ENCODE results near the gene MOB3B. TPM values are rescaled to one million over a fixed set of nuclear protein-coding genes. Genes with fewer than 3 reads are reported as not detected.
A peak's percentile ranks its signal among the peaks of the same experiment; 100 is the strongest.

MOB3B gene
- total RNA-seq, 6 experiments from 2014 or later = not detected

GRCh38 chr9:27527702-27528075 is 1.9 kb downstream of the MOB3B start:
- TF ChIP-seq CTCF (IDR thresholded peaks at IDR 0.05) = no peak
- DNase-seq = no peak
- Mint-ChIP-seq H3K4me3 (peak overlapping the region; percentile 76; the same call in 1 of the 2 replicates), H3K9me3 (no peaks in the 10 kb centered on the region), H3K36me3 (ENCODE audit: low read depth) (no peaks in the 10 kb centered on the region), H3K27me3 (ENCODE audit: insufficient read depth) (peaks cover 36% of the 10 kb centered on the region), H3K27ac (no peak overlapping the region), H3K4me1 (ENCODE audit: low read depth) (peaks cover 5% of the 10 kb centered on the region; the same call in 1 of the 2 replicates)

- Mint-ChIP-seq H3K4me1 (ENCODE audit: low read depth) (peaks cover 18% of the 10 kb centered on the region; the same call in 1 of the 2 replicates), H3K27ac (no peak within 1 kb of the TSS), H3K4me3 (no peak within 1 kb of the TSS), H3K27me3 (ENCODE audit: insufficient read depth) (peaks cover 27% of the 10 kb centered on the region), H3K9me3 (no peaks in the 10 kb centered on the region), H3K36me3 (ENCODE audit: low read depth) (no peaks in the 10 kb centered on the region)
- TF ChIP-seq CTCF (IDR thresholded peaks at IDR 0.05) = no peak
- no peak for DNase-seq
These were observed 5.4 kb downstream of the MOB3B start, which contains the start of gene IFNK for GRCh38 chr9:27524236-27524635. Gene IFNK (plus strand): TSS chr9:27524290. CDS start chr9:27524337, 47 bp downstream.

GRCh38 chr9:27523141-27523540 is 6.5 kb downstream of the MOB3B start:
- H3K27me3 Mint-ChIP-seq (ENCODE audit: insufficient read depth) = peaks cover 20% of the 10 kb centered on the region
- peaks cover 17% of the 10 kb centered on the region; the same call in 1 of the 2 replicates for H3K4me1 Mint-ChIP-seq (ENCODE audit: low read depth)
- DNase-seq = no peak
- H3K9me3 Mint-ChIP-seq = no peaks in the 10 kb centered on the region
- no peak overlapping the region for H3K27ac Mint-ChIP-seq
- H3K4me3 Mint-ChIP-seq = no peak overlapping the region
- no peaks in the 10 kb centered on the region for H3K36me3 Mint-ChIP-seq (ENCODE audit: low read depth)
- no peak for TF ChIP-seq CTCF (IDR thresholded peaks at IDR 0.05)

- Mint-ChIP-seq H3K27me3 (ENCODE audit: insufficient read depth) (peaks cover 7% of the 10 kb centered on the region; the same call in 1 of the 2 replicates), H3K36me3 (ENCODE audit: low read depth) (no peaks in the 10 kb centered on the region), H3K27ac (no peak overlapping the region), H3K9me3 (no peaks in the 10 kb centered on the region), H3K4me3 (no peak overlapping the region), H3K4me1 (ENCODE audit: low read depth) (peaks cover 15% of the 10 kb centered on the region; the same call in 1 of the 2 replicates)
- TF ChIP-seq CTCF (IDR thresholded peaks at IDR 0.05) = no peak
- no peak for DNase-seq
These were observed 8.6 kb downstream of the MOB3B start for GRCh38 chr9:27520986-27521385.

- Mint-ChIP-seq H3K27ac (no peak overlapping the region), H3K4me1 (ENCODE audit: low read depth) (peaks cover 15% of the 10 kb centered on the region; the same call in 1 of the 2 replicates), H3K9me3 (no peaks in the 10 kb centered on the region), H3K4me3 (no peak overlapping the region), H3K27me3 (ENCODE audit: insufficient read depth) (peaks cover 2% of the 10 kb centered on the region), H3K36me3 (ENCODE audit: low read depth) (no peaks in the 10 kb centered on the region)
- TF ChIP-seq CTCF (IDR thresholded peaks at IDR 0.05) = no peak
- no peak for DNase-seq
These were observed 9.8 kb downstream of the MOB3B start for GRCh38 chr9:27519466-27520465.

All from HFFc6 (cell line).